ENCODE results near the gene MAN2A2.

The MAN2A2 gene

DNA sequence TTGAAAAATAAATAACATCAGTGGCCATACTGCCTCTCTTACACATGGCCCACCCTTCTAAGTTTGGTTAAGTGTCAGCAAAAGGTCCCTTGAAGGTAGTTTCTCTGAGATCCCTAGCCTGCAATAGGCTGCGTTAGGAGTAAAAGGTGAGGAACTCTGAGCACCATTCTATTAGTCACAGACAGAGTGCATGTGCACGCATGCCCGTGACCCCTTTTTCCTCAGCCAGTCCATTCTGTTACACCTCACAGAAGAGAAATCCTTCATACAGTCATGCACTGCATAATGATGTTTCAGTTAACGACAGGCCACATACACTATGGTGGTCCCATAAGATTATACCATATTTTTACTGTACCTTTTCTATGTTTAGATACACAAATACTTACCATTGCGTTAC is 64.1 kb downstream of the MAN2A2 start:
- DNase-seq (ENCODE audit: low read depth) = no peak

DNA sequence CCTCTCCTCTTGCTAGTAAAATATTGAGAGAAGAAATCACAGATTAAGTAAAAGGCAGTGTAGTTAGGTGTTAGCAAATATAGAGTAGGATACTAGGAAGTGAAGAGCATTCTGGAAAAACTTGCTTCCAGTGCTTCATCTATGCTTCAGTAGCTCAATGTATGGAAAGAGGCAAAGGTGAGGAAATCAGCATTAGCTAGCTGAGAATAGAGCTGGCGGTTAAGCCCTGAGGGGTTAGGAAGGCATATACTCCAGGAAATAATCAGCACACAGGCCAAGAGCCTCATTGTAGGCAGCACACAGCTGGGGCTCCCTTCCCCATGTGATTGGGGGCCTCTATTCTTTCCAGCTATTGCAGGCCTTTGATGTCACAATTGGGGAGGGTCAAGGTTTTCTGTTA is 65.3 kb downstream of the MAN2A2 start:
- no peak for DNase-seq (ENCODE audit: low read depth)

- no peak for DNase-seq (ENCODE audit: low read depth)
Observed at GRCh38 chr15:90970274-90970673, 67.2 kb downstream of the MAN2A2 start.

GRCh38 chr15:90972133-90972532 is 69.0 kb downstream of the MAN2A2 start:
- no peak for DNase-seq (ENCODE audit: low read depth)

All from iris pigment epithelial cell (primary cell).